HG02852 (cell line): Measurements from ENCODE around the gene RMP24.

Experiments
- ATAC-seq: cut with Tn5 transposase; IDR thresholded peaks from one replicate; pipeline ENCODE4 v1.9.1; 2021; ENCODE audit warnings: mild to moderate bottlenecking, moderate library complexity; ENCODE audit not compliant: unreplicated experiment

RMP24 gene

DNA sequence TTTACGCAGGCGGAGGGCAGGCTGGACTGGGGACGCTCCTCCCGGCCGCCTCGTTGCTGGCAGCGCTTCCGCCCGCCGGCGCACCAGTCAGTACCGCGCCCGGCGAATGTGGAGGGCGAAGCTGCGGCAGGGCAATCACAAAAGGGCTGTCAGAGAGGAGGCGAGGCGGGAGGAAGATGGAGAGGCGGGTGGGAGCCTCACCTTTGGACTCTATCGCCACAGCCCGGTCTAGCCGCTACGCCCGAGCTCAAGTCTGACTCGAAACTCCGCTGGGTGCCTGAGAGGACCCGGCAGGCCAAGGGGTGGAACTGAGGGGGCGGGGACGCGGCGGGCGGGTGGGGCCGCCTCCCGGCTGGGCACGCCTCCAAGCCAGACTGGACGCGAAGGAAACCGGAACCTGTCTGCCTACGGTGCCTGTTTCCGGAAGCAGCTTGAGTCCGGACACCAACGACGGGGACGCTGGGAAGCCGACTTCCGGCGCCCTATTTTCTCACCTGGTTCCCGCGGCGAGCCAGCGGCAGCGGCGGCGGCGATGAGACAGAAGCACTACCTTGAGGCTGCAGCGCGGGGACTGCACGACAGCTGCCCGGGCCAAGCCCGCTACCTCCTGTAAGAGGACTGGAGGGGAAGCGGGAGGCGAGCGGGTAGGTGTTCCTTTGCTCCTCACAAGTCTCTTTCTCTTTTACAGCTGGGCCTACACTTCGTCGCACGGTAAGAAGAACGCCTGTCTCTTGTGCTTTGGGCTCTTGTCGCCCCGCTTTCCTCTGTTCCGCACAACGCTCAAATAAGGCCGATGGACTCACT is at the start of gene RMP24:
Gene RMP24 (plus strand): TSS at position 483 of the 804 bp plus-strand sequence.
- ATAC-seq, result peak; percentile 91

DNA sequence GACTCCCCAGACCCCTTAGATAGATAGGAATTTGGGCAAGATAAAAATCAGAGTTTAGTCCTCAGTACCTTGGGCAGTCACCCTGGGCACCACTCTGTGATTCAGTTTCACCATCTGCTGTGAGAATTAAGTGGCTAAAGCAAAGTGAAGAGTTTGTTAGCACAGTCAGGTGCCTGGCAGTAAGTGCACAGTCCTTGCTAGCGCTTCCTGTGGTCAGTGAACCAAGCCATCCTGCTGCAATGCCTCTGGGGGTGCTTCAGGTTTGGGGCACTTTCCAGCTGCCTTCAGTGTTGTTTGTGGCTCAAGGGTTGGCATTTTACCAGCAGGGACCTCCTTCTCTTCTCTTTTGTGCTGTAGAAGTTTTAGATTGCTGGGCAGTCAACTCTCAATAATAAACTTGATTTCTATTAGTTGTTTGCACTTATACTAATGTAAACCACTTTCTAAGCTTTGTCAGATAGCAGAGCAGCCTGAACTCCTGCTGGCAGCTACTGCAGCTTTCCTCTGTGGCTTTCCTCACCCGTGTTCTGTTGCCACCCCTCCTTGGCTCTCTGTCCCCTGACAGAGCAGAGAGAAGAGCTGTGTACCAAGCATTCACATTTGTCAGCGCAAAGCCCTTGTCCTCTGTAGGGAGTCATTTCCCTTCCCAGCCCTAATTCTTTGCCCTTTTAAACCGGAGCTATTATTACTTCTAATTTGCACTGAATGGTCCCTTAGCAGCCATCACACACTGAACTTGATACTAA is 48.4 kb upstream of the RMP24 start:
- no peak for ATAC-seq

DNA sequence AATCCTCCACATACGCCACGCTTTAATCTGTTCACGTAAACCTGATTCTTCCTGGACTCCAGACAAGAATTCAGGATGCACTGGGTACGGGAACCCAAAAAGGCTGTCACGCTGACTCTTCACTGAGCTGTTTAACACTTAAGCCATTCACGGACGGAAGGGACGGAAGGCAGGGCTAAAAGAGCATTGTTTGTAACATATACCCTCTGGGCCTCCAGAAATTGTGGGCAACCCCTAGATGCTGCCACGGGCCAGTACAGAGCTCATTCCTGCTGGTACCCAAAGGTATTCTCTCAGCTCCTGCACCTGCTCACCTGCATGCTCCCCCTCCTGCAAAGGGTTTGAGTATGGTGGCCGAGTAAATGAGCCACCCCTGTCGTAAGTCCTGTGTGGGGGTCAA is 45.6 kb upstream of the RMP24 start:
- ATAC-seq, result no peak

DNA sequence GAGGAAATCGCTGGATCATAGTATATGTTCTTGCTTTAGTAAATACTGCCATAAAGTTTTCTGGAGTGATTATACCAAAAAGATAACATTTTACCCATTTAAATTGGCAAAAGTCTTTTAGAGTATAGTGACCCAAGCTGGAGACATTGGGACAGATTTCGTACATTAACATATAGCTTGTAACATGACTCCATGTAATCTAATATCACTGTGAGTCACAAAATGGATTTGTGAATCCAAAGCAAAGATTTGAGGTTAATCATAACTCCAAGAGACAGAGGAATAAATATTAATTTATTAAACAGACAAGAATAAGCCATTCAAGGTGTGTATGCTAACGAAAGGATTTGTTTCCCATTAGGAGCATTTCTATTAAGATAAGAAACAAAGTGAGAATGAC is 45.0 kb upstream of the RMP24 start:
- no peak for ATAC-seq

DNA sequence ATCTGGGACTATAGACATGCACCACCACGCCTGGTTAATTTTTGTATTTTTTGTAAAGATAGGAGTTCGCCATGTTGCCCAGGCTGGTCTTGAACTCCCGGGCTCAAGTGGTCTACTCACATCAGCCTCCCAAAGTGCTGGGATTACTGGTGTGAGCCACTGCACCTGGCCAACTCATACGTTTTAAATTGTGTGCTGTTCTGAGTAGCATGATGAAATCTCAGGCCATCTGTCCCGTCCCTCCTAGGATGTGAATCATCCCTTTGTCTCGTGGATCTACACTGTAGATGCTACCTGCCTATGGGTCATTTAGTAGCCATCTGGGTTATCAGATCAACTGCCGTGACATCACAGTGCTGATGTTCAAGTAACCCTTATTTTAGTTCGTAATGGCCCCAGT is 38.5 kb upstream of the RMP24 start:
- ATAC-seq, result no peak

DNA sequence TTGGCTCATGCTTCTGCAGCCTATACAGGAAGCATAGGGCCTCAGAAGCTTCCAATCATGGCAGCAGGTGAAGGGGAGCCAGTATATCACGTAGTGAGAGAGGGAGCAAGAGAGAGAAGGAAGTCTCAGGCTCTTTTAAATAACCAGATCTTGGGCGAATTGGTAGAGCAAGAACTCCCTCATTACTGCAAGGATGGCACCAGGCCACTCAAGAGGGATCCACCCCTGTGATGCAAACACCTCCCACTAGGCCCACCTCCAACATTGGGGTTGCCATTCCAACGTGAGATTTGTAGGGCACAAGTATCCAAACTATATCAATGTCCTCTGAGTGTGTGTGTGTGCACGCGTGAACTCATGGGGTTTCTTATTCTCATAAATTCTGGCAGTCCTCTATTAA is 37.6 kb upstream of the RMP24 start:
- ATAC-seq, result no peak

DNA sequence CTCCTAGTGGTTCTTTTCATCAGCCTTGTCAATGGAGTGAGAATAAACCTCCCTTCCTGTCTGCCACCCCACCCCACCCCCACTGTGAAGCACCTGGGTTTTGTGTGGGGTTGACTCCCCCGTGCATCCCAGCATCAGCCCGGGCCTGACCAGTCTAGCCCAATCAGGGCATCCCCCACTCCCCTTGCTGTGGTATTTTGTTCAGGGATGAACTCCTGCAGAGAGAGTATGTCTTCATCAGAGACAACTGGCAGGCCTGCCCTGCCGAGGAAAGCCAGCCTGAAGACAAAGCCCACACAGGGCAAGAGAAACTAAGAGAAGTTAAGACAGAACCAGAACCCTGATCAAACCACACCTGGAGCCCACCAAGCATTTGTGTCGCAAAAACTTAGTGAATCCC is 36.7 kb upstream of the RMP24 start:
- no peak for ATAC-seq

DNA sequence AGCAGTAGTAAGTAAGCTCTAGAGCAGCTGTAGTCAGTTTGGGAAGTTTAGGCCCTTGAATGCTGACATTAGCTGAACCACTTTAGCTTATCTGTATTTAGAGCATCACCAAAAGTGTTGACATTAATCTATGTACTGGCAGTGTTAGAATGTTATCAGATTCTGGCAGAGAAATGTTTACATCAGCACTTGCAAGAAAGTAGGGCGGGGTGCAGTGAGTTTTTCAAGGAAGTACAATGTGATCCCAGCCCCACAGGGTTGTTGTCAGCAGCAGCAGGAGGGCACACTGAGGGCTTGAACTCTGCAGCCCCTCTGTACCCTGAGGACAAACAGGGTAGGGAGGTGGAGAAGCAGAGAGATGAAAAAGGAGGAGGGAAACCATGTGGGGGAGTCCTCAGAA is 35.5 kb upstream of the RMP24 start:
- no peak for ATAC-seq

DNA sequence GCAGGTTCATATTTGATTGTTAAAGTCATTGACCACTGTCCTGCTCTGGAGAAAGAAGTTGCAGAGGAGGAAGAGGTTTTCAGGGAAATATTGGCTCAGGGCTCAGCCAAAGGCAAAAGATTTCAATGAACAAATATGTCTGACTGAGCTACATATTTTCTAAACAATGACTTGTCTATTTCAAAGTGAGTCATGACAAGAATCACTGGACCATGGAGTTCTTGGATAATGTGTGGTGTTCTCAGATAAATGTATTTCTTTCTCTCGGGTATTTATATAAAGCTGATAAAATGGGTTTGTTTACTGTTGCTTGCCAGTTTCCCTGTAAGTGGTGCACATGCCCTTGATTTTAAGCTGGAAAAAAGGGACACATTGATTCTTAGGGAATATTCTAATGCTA is 34.3 kb upstream of the RMP24 start:
- no peak for ATAC-seq

DNA sequence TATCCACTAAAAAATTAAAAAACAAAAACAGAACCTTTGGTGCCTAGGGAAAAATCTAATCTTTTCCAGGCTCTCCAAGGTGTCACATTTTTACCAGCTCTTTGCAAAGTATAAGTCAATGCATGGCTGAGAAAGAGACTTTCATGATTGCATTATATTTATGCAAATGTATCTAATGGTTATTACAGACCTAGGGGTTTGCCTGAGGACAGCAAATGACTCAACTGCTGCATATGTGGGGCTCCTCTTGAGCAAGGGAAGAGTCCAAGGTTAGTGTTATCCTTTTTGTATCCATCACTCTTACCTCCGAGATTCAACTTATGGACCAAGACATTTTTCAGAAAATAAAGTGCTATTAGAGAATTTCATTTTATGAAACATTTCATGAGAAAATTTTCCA is 33.9 kb upstream of the RMP24 start:
- no peak for ATAC-seq

DNA sequence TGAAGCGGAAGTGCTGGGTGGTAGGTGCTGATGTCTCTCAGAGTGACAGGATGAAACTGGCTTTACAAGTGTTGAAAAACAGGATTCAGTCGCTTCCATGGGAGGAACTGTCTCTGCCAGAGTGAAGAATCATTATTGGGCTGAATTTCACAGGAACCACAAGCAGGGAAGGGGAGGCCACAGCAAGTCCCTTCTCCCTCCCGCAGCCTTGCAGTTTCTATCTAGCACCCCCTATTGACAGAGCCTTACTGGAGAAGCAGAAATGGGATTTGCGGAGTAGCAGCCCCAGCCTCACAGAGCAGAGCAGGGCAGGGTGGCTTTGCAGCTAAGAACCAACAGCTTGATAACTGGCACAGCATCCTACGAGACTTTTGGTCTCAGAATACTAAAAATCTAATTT is 33.3 kb upstream of the RMP24 start:
- ATAC-seq, result no peak

DNA sequence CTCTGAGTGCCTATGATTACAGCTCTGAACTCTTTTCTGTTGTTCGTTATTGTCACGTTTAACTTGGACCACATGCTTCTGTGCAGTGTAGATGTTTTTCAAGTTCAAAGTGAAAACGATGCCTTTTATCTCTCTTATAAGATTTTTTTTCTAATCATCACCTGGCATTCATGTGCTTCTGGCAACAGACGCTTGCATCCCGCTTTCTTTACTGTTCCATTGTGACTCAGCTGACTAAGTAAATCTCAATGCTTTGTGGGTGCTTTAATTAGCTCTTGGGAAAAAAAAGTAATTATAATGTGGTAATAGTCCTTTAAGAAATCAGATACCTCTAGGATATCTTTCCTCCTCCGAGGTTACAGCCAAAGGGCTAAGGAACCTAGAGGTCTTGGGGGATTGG is 31.2 kb upstream of the RMP24 start:
- ATAC-seq, result no peak

DNA sequence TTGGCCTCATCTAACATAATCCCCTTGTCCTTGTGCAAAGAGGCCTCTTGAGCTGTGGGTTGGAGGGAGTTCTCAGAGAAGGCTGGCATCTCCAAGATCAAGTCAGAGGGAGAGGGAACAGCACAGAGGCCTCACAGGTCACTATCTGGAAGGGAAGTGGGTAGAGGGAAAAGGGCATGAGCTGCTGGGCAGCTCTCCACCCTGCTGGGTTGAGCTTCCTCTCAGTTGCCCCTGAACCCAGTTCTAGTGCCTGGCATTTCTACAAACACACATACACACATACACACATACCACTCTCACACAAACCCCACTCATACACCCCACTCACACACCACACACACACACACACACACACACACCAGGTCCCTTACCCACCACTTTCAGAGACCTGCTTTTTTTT is 30.3 kb upstream of the RMP24 start:
- ATAC-seq, result no peak

DNA sequence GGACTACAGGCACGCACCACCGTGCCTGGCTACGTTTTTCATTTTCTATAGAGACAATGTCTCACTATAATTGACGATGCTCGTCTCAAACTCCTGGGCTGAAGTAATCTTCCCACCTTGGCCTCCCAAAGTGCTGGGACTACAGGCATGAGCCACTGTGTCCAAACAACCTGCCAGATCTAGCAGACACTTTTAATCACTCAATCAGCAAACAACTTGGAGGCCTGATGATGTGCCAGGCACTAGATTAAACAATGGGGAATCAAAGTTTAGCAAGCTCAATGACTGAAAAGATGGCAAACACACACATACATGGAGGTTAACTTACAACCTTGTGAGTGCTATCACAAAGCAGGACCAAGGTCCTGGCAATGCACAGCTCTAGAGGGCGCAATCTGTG is 29.8 kb upstream of the RMP24 start:
- ATAC-seq, result no peak

DNA sequence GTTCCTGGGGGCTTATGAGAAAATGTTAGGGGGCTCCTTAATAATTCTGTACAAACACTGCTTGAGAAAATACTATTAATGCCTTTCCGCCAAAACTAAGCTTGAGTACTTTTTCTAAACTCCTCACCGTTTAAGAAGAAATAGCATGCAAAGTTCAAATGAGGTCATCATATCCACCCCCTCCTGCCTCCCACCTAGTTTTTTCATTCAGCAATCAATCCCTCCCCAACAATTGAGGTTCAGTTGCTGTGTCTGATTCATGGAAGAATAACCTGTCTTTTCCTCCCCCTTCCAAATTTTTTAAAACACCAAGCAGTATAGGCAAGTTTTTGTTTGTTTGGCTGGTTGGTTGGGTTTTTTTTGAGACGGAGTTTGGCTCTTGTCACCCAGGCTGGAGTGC is 24.4 kb upstream of the RMP24 start:
- ATAC-seq, result no peak

DNA sequence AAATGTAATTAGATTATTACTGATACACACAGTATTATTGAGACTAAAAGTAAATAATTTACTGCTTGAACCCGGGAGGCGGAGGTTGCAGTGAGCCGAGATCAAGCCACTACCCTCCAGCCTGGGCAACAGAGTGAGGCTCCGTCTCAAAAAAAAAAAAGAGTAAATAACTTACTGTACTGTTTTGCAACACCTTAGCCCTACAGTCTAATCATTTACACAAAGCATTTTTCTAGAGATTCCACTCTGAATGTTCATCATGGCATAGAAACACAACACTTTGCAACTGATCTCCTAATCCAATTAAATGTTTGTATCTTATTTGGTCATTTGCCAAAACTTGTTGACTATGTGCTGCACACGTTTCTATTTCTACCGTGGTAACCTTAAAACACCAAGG is 23.4 kb upstream of the RMP24 start:
- ATAC-seq, result no peak

DNA sequence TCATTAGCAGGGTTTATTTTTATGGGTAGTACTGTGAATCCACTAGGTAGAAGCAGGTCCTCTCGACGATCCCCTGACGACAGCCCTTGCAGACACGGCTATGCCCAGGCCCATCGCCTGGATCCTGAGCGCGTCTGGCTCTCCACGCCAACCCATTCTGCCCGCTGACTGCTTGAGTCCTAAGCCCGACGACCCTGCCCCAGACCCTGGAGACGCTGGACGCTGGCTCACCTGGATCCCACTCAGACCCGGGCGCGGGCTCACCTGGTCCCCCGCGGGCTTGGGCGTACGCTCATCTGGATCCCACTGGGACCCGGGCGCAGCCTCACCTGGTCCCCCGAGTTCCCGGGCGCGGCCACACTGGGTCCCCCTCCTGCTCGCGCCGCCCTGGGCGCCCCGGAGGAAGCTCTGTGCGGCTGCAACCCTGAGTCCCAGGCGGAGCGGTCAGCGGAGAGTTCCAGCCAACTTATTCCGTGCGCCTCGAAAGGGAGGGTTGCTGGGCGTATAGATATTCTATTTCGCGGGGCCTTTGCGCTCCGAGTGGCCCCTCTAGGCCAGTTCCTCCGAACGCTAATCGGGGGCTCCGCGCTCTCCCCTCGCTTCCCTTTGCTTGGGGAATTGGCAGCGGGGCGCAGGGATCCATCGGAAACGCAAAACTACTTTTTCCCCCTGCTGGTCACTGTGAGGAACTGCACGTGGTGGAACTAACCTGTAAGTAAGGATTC is 22.4 kb upstream of the RMP24 start:
- no peak for ATAC-seq

DNA sequence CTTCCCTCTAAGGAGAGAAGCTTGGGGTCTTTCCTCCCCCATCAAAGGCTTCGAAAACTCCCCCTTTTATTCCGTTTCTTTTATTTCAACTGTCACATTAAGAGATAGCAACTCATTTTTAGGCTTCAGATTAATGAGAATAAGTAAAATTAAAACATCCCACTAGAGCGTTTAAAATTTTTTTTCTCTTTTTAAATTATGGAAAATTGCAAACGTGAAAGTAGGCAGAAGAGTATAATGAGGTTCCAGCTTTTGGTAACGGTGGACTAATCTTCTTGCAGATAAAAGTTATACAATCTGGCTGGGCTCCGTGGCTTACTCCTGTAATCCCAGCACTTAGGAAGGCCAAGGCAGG is 21.9 kb upstream of the RMP24 start:
- no peak for ATAC-seq

DNA sequence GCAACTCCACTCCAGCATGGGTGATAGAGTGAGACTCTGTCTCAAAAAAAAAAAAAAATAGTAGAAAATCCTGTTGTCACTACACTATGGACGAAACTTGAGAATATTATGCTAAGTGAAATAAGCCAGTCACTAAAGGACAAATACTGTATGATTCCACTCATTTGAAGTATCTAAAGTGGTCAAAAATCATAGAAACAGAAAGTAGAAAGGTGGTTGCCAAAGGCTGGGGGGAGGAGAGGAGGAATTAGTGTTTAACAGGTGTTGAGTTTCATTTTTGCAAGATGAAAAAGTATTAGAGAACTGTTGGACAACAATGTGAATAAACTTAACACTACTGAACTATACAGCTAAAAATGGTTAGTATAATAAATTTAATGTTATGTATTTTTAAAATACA is 18.8 kb upstream of the RMP24 start:
- no peak for ATAC-seq

DNA sequence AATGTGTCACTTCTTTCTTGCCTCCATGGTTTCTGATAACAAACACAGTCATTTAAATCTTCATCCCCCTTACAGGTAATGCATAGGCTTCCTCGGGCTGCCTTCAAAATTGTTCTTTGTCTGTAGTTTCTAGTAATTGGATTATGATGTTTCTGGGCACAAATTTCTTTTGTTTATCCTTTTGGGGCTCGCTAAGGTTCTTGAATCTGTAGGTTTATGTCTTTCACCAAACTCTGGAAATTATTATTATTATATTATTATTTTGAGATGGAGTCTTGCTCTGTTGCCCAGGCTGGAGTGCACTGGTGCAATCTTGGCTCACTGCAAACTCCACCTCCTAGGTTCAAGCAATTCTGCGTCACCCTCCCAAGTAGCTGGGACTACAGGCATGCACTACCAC is 16.3 kb upstream of the RMP24 start:
- ATAC-seq, result no peak

DNA sequence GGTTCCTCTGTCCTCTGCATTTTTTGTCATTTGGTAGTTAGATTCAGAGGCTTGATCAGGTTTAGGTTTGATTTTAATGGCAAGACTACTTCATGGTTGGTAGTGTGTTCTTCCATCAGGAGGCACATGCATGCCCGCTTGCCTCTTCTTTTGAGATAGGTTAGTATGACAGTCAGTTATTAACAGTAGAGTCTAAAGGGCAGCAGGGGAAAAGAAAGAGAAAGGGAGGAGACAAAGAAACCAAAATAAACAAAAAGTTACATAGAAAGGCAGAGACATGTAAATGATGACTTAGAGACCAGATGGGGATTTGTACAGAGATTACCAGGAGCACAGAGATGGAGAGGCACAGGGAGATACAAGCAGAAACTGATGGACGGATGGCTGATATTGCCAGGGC is 10.2 kb upstream of the RMP24 start:
- no peak for ATAC-seq

DNA sequence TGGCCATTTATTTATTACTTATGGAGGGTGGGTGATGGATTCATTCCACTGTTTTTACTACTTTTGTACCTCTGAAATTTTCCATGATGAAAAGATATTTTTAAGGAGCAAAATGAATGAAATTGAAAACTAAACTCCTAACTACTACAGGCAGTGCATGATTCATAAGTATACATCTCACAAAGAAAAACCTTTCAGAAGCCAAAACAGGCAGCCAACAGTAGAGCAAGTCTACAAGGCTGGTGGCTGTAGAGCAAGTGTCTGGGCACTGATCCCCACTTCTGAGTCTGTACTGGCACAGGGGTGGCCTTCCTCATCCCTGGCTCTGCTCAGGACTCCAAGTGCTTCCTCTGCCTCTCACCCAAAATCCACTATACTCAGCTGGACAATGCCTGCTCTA is 8.2 kb upstream of the RMP24 start:
- no peak for ATAC-seq
